Naive thymus-derived CD4-positive, alpha-beta T cell (primary cell): ENCODE data around the gene MAP3K7. TPM values are rescaled to one million over a fixed set of nuclear protein-coding genes. Genes with fewer than 3 reads are reported as not detected.

Experiments used
- ATAC-seq: fragments of 150-1000 bp; cut with Tn5 transposase; 2 replicates; pipeline ENCODE4 v1.10.0; 2021; ENCODE audit warnings: mild to moderate bottlenecking, moderate library complexity
- CTCF ChIA-PET: fragments of 350-600 bp; sonication (Branson Sonifier 250); formaldehyde crosslinking; loops from one replicate; lab custom pipeline; 2021; ENCODE audit warnings: antibody characterized with exemption; lab: Charles Lee
- POLR2A ChIA-PET: fragments of 350-600 bp; sonication (Branson Sonifier 250); formaldehyde crosslinking; loops from one replicate; lab custom pipeline; 2021; ENCODE audit warnings: antibody characterized with exemption, inconsistent platforms; lab: Charles Lee
- DNase-seq, 9 donors: peaks; one replicate each; pipeline versions ENCODE4 v3.0.0 to v3.0.0-alpha.2; 2020 to 2022; ENCODE audit warnings: mixed read lengths in 1 of 9
- H3K27ac ChIP-seq: one replicate; pipeline ENCODE4 v1.7.0; 2013; ENCODE audit warnings: mild to moderate bottlenecking, low read depth, low read length, moderate library complexity
- H3K27me3 ChIP-seq, 2 donors: one replicate each; pipeline ENCODE4 v1.7.0; 2013; ENCODE audit warnings: low read length in 2 of 2, mild to moderate bottlenecking in 2 of 2, moderate library complexity in 2 of 2; ENCODE audit not compliant: control insufficient read depth in 2 of 2, insufficient read depth in 2 of 2
- H3K36me3 ChIP-seq, 3 experiments: 1 replicate in 2 of 3; 2 replicates in 1 of 3; pipeline ENCODE4 v1.7.0; 2013; ENCODE audit warnings: low read length in 3 of 3, mild to moderate bottlenecking in 3 of 3, moderate library complexity in 1 of 3; ENCODE audit not compliant: insufficient read depth in 3 of 3, control insufficient read depth in 2 of 3
- H3K4me1 ChIP-seq, 2 donors: one replicate each; pipeline ENCODE4 v1.7.0; 2013; ENCODE audit warnings: low read length in 2 of 2, mild to moderate bottlenecking in 2 of 2, moderate library complexity in 1 of 2; ENCODE audit not compliant: control insufficient read depth in 2 of 2, insufficient read depth in 2 of 2
- H3K4me3 ChIP-seq: 2 replicates; pipeline ENCODE4 v1.7.0; 2013; ENCODE audit warnings: mild to moderate bottlenecking, low read length
- H3K9me3 ChIP-seq, 3 experiments: 1 replicate in 2 of 3; 2 replicates in 1 of 3; pipeline ENCODE4 v1.7.0; 2013; ENCODE audit warnings: low read length in 3 of 3; ENCODE audit not compliant: control insufficient read depth in 2 of 3
- H3K27ac Mint-ChIP-seq, 9 donors: one replicate each; pipeline ENCODE4 v1.8.0; 2020 to 2022; ENCODE audit warnings: mixed read lengths in 9 of 9, mild to moderate bottlenecking in 8 of 9, moderate library complexity in 5 of 9, inconsistent platforms in 2 of 9
- H3K27me3 Mint-ChIP-seq, 5 donors: one replicate each; pipeline ENCODE4 v1.8.0; 2021 to 2022; ENCODE audit warnings: mixed read lengths in 5 of 5, mild to moderate bottlenecking in 1 of 5
- H3K36me3 Mint-ChIP-seq, 5 donors: one replicate each; pipeline ENCODE4 v1.8.0; 2020 to 2022; ENCODE audit warnings: mixed read lengths in 5 of 5, mild to moderate bottlenecking in 3 of 5, inconsistent platforms in 1 of 5
- H3K4me1 Mint-ChIP-seq, 7 donors: one replicate each; pipeline ENCODE4 v1.8.0; 2020 to 2022; ENCODE audit warnings: mixed read lengths in 7 of 7, mild to moderate bottlenecking in 3 of 7, inconsistent platforms in 1 of 7
- H3K4me3 Mint-ChIP-seq, 10 donors: one replicate each; pipeline ENCODE4 v1.8.0; 2020 to 2022; ENCODE audit warnings: mild to moderate bottlenecking in 10 of 10, mixed read lengths in 10 of 10, moderate library complexity in 6 of 10, inconsistent platforms in 2 of 10
- H3K9me3 Mint-ChIP-seq, 11 donors: one replicate each; pipeline ENCODE4 v1.8.0; 2020 to 2022; ENCODE audit warnings: mixed read lengths in 11 of 11, mild to moderate bottlenecking in 4 of 11, inconsistent platforms in 1 of 11, moderate library complexity in 1 of 11
- intact Hi-C, 2 donors: fragments of 100-400 bp; cut with micrococcal nuclease; formaldehyde crosslinking; loops; one replicate each; pipeline ENCODE4 v1.15.1; 2023
- polyA plus RNA-seq, 2 donors: library from polyadenylated mRNA; unstranded; fragments of 300-500 nt; fragmentation: Illumina TruSeq; gene quantifications; one replicate each; pipeline ENCODE4 v1.2.3, GENCODE V29; 2021
- total RNA-seq, 6 experiments: library from RNA in 5 of 6; stranded (reverse) in 5 of 6; gene quantifications; 1 replicate in 5 of 6; 2 replicates in 1 of 6; pipeline ENCODE4 v1.2.3 and lab custom pipeline; 2021 to 2026

The MAP3K7 gene
- total and polyA plus RNA-seq, 7 experiments from 2014 or later, result 15.8 to 38.5 (median 25.4) TPM

GRCh38 chr6:90495216-90495817 is 91.6 kb downstream of the MAP3K7 start:
- ATAC-seq, result no peak
- Mint-ChIP-seq H3K4me3 (no peak overlapping the region), H3K4me1 (peaks cover 0 to 10% (median 0%) of the 10 kb centered on the region in 7 donors), H3K9me3 (peaks cover 0 to 1% (median 0%) of the 10 kb centered on the region in 11 donors), H3K36me3 (no peaks in the 10 kb centered on the region), H3K27ac (no peak overlapping the region), H3K27me3 (peaks cover under 1 to 34% (median 20%) of the 10 kb centered on the region in 5 donors)
- CTCF ChIA-PET, result no interaction called here
- H3K4me1 ChIP-seq, result no peaks in the 10 kb centered on the region
- intact Hi-C loops, result no loop called here
- POLR2A ChIA-PET, result no interaction called here
- H3K36me3 ChIP-seq, result no peaks in the 10 kb centered on the region
- no peaks in the 10 kb centered on the region for H3K27me3 ChIP-seq
- H3K27ac ChIP-seq, result no peak overlapping the region
- no peaks in the 10 kb centered on the region for H3K9me3 ChIP-seq
- DNase-seq, result no peak
- H3K4me3 ChIP-seq, result no peak overlapping the region

- no peak overlapping the region for H3K4me3 ChIP-seq
- DNase-seq (no peak), ATAC-seq (no peak)
- H3K36me3 Mint-ChIP-seq, result no peaks in the 10 kb centered on the region
- H3K4me1 Mint-ChIP-seq, result peaks cover 0 to 10% (median 0%) of the 10 kb centered on the region in 7 donors
- intact Hi-C loops, result no loop called here
- no peak overlapping the region for H3K27ac Mint-ChIP-seq
- no peak overlapping the region for H3K27ac ChIP-seq
- H3K9me3 Mint-ChIP-seq, result peaks cover 0 to 1% (median 0%) of the 10 kb centered on the region in 11 donors
- no peaks in the 10 kb centered on the region for H3K27me3 ChIP-seq
- H3K4me3 Mint-ChIP-seq, result no peak overlapping the region
- ChIA-PET CTCF (interaction anchor here (1.9 kb wide), 1 partner anchor 15 kb away, joined by 7 read pairs; no protein-coding TSS in a partner anchor), POLR2A (interaction anchor here (0.6 kb wide), 1 partner anchor 126 kb away, joined by 3 read pairs; no protein-coding TSS in a partner anchor)
- H3K4me1 ChIP-seq, result no peaks in the 10 kb centered on the region
- no peaks in the 10 kb centered on the region for H3K36me3 ChIP-seq
- no peaks in the 10 kb centered on the region for H3K9me3 ChIP-seq
- H3K27me3 Mint-ChIP-seq, result peaks cover 8 to 41% (median 25%) of the 10 kb centered on the region in 5 donors
Measured at GRCh38 chr6:90494067-90494780, 92.6 kb downstream of the MAP3K7 start.

- Histone ChIP-seq H3K27ac (no peak overlapping the region), H3K27me3 (no peaks in the 10 kb centered on the region), H3K9me3 (no peaks in the 10 kb centered on the region), H3K4me3 (no peak overlapping the region), H3K4me1 (no peaks in the 10 kb centered on the region), H3K36me3 (no peaks in the 10 kb centered on the region)
- Mint-ChIP-seq H3K27ac (no peak overlapping the region), H3K36me3 (no peaks in the 10 kb centered on the region), H3K9me3 (no peaks in the 10 kb centered on the region), H3K27me3 (peaks cover 11 to 42% (median 29%) of the 10 kb centered on the region in 5 donors), H3K4me3 (no peak overlapping the region), H3K4me1 (peaks cover 0 to 10% (median 0%) of the 10 kb centered on the region in 7 donors)
- intact Hi-C loops, result no loop called here
- CTCF ChIA-PET, result interaction anchor here (1.2 to 1.9 kb wide), 2 partner anchors 10 to 14 kb away, joined by 3 to 7 read pairs; no protein-coding TSS in a partner anchor
- no peak for DNase-seq
- no peak for ATAC-seq
- POLR2A ChIA-PET, result no interaction called here
Measured at GRCh38 chr6:90493332-90493731, 93.5 kb downstream of the MAP3K7 start.

- ATAC-seq, result no peak
- H3K4me3 ChIP-seq, result no peak overlapping the region
- no peak overlapping the region for H3K27ac ChIP-seq
- no peak for DNase-seq
- no peaks in the 10 kb centered on the region for H3K9me3 ChIP-seq
- no peaks in the 10 kb centered on the region for H3K4me1 ChIP-seq
- H3K27me3 Mint-ChIP-seq, result peaks cover 11 to 42% (median 34%) of the 10 kb centered on the region in 5 donors
- intact Hi-C loops, result no loop called here
- no peaks in the 10 kb centered on the region for H3K36me3 ChIP-seq
- no peaks in the 10 kb centered on the region for H3K36me3 Mint-ChIP-seq
- H3K4me3 Mint-ChIP-seq, result no peak overlapping the region
- no peaks in the 10 kb centered on the region for H3K27me3 ChIP-seq
- ChIA-PET POLR2A (interaction anchor here (1.1 kb wide), 1 partner anchor 556 kb away, joined by 4 read pairs; no protein-coding TSS in a partner anchor), CTCF (interaction anchor here (1.2 to 1.9 kb wide), 2 partner anchors 9 to 13 kb away, joined by 3 to 7 read pairs; no protein-coding TSS in a partner anchor)
- H3K27ac Mint-ChIP-seq, result no peak overlapping the region
- peaks cover 0 to 10% (median 0%) of the 10 kb centered on the region in 7 donors for H3K4me1 Mint-ChIP-seq
- H3K9me3 Mint-ChIP-seq, result no peaks in the 10 kb centered on the region
Measured at GRCh38 chr6:90492798-90493197, 94.1 kb downstream of the MAP3K7 start.

GRCh38 chr6:90492369-90492768 is 94.5 kb downstream of the MAP3K7 start:
- Mint-ChIP-seq H3K4me3 (no peak overlapping the region), H3K36me3 (no peaks in the 10 kb centered on the region), H3K4me1 (peaks cover 0 to 10% (median 0%) of the 10 kb centered on the region in 7 donors), H3K27ac (no peak overlapping the region), H3K9me3 (no peaks in the 10 kb centered on the region), H3K27me3 (peaks cover 11 to 40% (median 35%) of the 10 kb centered on the region in 5 donors)
- Histone ChIP-seq H3K4me1 (no peaks in the 10 kb centered on the region), H3K4me3 (no peak overlapping the region), H3K27ac (no peak overlapping the region), H3K27me3 (no peaks in the 10 kb centered on the region), H3K9me3 (no peaks in the 10 kb centered on the region), H3K36me3 (no peaks in the 10 kb centered on the region)
- POLR2A ChIA-PET, result interaction anchor here (0.7 to 1.1 kb wide), 2 partner anchors 325 to 556 kb away, joined by 3 to 4 read pairs; no protein-coding TSS in a partner anchor
- CTCF ChIA-PET, result interaction anchor here (1.2 to 1.9 kb wide), 2 partner anchors 9 to 13 kb away, joined by 3 to 7 read pairs; no protein-coding TSS in a partner anchor
- DNase-seq (no peak), ATAC-seq (no peak)
- intact Hi-C loops, result no loop called here

- Mint-ChIP-seq H3K27me3 (peaks cover 11 to 35% (median 30%) of the 10 kb centered on the region in 5 donors), H3K9me3 (peaks cover 0 to 14% (median 0%) of the 10 kb centered on the region in 11 donors), H3K4me3 (no peak overlapping the region), H3K36me3 (peaks cover 0 to 11% (median 0%) of the 10 kb centered on the region in 5 donors), H3K4me1 (peaks cover 0 to 13% (median 0%) of the 10 kb centered on the region in 7 donors), H3K27ac (no peak overlapping the region)
- no peaks in the 10 kb centered on the region for H3K27me3 ChIP-seq
- intact Hi-C loops, result no loop called here
- no peaks in the 10 kb centered on the region for H3K4me1 ChIP-seq
- DNase-seq, result no peak
- H3K9me3 ChIP-seq, result no peaks in the 10 kb centered on the region
- no peaks in the 10 kb centered on the region for H3K36me3 ChIP-seq
- ChIA-PET POLR2A (interaction anchor here (0.5 to 0.8 kb wide), 2 partner anchors 813 to 891 kb away, joined by 3 read pairs; no protein-coding TSS in a partner anchor), CTCF (interaction anchor here (0.5 kb wide), 1 partner anchor 98 kb away, joined by 3 read pairs; no protein-coding TSS in a partner anchor)
- no peak overlapping the region for H3K27ac ChIP-seq
- ATAC-seq, result no peak
- H3K4me3 ChIP-seq, result no peak overlapping the region
Measured at GRCh38 chr6:90490030-90490716, 96.7 kb downstream of the MAP3K7 start.
